GM18511 (cell line): ENCODE results near the gene PIEZO1.

Experiments
- ATAC-seq: cut with Tn5 transposase; IDR thresholded peaks from one replicate; pipeline ENCODE4 v1.9.1; 2021; ENCODE audit warnings: mild to moderate bottlenecking, moderate library complexity; ENCODE audit not compliant: unreplicated experiment

Gene PIEZO1

DNA sequence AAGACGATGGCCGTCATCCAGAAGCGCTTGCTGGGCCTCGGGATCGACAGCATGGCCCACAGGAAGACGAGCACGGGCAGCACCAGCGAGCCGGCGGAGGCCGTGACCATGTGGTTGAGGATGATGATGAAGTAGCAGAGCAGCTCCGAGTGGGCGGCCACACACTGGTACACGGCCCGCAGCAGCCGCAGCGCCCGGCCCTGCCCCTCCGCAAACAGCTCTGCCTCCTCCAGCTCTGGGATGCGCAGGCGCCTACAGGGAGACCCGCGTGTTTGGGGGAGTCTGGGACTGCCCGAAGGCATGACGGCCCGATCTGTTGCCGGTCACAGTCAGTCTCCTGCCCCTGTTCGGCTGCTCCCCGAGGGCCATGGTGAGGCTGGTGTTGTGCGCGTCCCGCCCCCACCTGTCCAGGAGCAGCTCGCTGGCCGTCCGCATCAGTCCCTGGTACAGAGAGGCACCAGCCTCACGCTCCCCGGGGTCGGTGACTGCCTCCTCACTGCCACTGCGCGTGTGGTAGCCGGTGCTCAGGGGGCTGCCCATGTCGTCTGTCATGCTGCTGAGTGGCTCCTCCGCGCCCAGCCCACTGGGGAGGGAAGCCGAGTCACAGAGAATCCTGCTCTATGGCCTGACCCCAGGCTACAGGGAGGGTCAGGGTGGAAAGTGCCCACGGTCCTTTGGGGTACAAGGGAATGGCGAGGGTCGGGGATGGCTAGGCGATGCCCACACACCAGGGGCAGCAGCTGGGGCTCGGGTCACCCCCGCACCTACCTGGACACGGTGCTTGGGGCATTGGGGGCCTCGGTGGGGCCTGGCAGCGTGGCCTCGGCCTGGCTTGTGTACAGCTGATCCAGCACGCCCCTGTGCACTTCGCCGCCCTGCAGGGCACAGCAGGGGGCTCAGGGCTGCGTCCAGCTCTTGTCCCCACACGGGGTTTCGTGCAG, 62.9 kb downstream of the PIEZO1 start:
- no peak for ATAC-seq

DNA sequence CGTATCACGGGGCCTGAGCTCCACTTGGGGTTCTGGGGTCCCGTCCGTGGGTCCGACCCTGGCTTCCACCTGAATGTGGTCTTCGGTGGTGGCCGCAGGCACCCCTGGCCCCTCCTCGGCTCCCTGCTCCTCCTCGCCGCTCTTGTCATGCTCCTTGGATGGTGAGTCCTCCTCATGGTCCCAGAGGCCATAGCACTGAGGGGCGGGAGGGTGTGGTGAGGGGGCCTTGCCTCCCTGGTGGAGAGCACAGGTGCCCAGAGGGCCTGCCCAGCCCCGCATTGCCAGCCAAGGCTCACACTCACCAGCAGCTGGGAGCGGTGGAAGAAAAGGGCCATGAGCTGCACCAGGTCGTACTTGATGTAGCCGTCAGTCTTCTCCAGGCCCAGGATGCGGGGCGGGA, 63.8 kb downstream of the PIEZO1 start:
- ATAC-seq, result no peak

DNA sequence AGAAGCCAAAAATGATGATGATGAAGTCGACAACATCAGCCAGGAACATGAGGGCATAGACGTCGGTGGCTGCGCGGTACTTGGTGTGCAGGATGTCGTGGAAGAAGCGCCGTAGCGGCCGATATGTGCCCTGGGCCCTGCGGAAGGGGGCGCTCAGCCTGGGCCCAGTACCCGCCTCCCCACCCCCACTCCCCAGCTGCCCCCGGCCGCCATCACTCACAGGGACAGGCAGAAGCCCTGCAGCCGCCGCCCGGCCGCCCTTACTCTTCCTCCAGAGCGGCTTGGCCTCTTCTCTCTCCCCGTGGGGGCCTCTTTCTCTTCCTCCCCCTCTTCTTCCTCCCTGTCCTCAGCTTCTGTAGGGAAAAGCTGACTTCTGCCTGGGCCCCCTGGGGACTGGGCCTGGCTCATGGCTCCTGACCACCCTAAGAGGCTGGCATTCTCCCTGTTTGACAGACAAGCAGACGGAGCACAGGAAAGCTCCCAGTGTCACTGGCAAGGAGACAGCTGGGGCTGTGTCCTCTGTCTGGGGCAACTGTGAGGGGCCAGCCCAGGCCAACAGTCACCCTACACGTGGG, 64.5 kb downstream of the PIEZO1 start:
- no peak for ATAC-seq

DNA sequence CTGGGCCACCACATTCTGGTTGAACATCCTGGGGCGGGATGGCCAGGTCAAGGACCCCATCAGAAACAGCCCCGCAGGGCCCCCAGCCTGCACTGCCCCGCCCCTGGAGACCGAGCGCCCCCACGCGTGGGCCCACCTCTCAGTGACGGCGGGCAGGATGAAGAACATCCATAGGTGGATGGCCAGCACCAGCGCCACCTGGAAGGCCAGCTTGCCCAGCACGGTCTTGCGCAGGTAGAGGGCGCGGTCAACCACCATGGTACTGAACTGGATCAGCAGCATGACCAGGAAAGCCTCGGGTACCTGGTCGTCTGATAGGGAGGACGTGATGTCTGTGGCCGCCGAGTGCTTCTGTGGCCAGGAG, 65.1 kb downstream of the PIEZO1 start:
- ATAC-seq, result no peak

DNA sequence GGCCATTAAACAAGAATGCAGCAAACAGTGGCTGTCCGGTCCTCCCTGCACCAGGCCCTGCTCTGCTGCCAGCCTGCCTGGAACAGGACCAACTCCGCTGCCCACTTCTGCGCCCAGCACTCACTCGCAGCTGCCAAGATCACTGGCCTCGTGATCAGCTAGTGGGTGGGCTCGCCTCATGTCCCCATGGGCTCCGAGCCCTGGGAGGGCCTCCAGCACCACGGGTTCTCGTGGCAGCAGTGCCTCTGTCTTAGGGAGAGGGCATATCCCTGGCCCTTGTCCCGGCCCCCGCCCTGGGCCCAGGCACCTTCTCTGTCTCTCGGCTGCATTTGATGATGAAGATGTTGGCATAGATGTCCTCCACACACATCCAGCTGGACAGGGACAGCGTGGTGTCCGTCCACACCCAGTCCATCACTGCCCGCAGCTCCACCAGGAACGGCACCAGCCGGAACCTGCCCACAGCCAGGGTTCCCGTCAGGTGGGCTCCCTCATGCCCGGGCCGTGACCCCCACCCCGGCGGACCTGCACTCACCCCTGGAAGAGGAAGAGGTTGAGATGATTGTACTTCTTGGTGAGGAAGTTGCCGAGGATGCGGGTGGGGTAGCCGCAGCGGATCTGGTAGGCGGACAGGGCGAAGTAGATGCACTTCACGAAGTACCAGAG, 65.6 kb downstream of the PIEZO1 start:
- no peak for ATAC-seq

DNA sequence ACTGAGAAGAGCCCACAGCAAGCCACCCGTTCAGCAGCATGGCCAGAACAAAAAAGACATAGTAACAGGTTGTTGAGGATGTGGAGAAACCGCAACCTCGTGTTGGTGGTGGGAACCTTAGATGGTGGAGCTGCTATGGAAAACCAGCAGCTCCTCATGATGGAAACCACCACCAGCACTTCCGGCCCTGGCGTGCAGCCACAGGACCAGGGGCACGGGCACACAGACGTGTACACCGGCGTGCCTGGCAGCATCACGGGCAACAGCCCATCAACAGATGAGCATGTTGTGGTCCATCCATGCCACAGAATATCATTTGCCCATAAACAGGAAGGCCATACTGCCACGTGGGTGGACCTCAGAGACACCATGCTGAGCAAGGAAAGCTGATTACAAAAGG, 66.8 kb downstream of the PIEZO1 start:
- ATAC-seq, result no peak

DNA sequence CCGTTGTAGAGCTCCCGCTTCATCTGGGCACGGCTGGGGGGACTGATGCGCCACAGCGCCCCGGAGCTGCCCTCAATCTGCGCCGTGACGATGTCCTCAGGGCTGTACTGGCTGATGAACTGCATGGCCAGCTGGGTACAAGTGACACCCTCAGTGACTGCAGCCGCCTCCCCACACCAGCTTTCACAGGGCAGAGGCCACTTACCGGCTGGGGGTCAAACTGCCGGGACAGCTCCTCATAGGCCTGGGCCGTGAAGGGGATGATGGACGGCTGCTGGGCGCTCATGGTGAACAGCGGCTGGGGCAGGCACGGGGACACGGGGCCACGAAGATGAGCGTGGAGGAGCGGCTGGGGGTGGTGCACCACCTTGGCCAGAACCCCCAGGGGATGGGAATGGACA, 68.4 kb downstream of the PIEZO1 start:
- no peak for ATAC-seq

DNA sequence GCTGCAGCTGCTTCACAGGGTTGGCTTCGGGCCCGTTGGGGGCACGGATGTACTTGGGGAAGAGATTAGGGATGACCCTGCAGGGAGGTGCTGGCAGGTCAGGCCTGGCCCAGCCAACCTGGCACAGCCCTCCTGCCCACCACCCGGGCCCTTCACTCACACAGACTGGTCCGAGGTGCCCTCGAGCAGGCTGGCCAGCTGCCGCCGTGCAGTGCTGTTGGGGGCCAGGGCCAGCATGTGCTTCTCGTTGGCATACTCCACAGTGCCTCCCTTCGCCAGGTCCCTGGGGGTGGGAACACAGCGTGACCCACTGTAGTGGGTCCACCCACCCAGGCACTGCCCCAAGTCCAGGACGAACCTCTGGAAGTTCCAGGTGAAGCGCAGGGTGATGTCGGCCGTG, 68.8 kb downstream of the PIEZO1 start:
- no peak for ATAC-seq

DNA sequence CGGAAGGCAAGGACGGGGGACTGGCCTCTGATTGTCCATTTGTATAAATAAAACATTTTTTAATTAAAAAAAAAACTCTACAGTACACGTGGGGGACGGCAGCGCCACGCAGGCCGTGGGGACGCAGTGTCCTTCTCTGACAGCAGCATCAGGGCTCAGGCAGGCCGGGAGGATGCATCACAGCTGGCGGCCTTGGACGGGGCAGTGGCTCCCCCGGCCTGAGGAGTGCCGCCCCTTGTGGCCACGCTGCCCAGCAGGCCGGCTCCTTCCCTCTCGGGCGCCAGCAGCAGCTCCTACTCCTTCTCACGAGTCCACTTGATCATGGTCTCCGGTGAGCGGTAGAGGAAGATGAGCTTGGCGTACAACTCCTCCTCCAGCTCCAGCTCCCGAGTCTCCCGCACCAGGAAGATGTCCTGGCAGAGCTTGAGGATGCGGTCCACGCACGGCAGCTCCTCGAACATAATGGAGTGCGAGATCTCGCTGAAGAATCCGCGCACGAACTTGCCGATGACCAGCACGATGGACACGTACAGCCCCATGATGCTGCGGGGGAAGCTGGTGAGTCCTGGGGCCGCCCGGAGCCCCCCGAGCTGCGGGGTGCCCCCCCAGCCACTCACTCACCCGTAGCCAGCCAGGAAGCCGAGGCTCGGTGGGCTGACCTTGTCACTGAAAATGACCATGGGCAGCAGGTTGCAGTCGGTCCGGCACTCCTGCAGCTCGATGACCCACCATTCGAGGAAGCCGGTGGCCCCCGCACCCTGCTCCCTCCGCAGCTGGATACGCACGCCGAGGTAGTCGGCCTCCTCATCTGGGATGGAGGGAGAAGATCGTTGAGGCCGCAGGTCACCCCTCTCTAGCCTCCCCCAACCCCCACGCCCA, 69.5 kb downstream of the PIEZO1 start:
- ATAC-seq, result no peak

DNA sequence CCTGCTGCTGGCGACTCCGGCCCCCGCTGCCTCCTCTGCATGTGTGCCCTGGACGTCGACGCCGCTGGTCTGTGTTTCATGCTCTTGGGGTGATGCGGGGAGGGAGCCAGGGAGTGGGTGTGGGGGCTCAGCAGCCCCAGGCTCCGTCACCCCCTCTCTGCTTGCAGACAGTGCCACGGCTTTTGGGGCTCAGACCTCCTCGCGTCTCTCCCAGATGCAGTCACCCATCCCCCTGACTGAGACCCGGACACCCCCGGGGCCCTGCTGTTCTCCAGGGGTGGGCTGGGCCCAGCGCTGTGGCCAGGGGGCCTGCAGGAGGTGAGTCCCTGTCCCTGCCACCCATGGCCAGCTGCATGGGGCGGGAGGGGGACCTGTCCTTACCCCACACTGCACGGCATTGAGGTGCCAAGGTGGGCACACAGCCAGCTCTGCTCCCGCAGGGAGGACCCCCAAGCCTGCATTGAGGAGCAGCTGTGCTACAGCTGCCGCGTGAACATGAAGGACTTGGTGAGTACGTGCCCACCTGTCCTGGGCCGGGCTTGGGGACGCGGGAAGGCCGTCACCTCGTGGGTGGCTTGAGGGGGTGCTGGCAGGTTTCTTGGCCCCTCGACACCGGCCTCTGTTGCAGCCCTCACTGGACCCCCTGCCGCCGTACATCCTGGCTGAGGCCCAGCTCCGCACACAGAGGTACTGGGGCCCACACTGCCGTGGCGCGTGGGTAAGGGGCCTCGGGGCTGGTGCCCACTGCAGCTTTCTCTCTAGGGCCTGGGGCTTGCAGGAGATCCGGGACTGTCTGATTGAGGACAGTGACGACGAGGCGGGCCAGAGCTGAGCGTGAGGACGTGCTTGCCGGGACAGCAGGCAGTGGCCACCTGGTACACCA, 70.4 kb downstream of the PIEZO1 start:
- ATAC-seq, result no peak

DNA sequence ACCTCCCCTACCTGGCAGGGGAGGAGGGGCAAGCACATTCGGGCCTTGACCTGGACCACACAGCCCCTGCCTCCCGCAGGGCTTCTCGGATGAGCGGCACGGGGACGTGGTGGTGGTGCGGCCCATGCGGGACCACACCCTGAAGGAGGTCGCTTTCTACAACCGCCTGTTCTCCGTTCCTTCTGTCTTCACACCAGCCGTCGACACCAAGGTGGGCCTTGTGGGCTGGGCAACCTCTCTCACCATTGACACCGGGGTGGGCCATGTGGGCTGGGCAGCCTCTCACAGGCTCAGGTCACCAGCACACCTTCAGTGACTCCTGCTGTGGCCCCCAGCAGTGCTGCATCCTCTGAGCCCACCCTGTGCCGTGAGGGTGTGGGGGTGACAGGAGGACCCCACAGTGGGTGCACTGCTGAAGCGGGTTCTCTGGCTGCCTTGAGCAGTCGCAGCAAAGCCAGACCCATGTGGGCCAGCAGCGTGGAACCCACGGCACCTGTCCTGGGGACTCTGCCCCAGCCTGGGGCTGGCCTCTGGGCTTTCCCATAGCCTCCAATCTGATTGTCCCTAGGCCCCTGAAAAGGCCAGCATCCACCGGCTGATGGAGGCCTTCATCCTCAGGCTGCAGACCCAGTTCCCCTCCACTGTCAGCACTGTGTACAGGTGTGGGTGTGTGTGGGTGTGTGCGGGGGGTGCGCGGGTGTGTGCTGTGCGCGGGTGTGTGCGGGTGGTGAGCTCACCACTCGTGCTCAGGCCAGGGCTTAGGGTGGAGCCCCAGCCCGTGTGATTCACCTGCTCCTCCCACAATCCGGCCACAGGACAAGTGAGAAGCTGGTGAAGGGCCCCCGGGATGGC, 71.2 kb downstream of the PIEZO1 start:
- ATAC-seq, result no peak

DNA sequence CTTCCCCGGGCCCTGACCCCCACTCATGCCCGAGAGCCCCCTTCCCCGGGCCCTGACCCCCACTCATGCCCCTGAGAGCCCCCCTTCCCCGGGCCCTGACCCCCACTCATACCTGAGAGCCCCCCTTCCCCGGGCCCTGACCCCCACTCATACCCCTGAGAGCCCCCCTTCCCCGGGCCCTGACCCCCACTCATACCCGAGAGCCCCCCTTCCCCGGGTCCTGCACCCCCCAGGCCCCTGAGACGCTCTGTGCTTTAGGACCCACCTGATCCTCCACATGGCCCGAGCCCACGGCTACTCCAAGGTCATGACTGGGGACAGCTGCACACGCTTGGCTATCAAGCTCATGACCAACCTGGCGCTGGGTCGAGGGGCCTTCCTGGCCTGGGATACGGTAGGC, 72.0 kb downstream of the PIEZO1 start:
- ATAC-seq, result no peak

DNA sequence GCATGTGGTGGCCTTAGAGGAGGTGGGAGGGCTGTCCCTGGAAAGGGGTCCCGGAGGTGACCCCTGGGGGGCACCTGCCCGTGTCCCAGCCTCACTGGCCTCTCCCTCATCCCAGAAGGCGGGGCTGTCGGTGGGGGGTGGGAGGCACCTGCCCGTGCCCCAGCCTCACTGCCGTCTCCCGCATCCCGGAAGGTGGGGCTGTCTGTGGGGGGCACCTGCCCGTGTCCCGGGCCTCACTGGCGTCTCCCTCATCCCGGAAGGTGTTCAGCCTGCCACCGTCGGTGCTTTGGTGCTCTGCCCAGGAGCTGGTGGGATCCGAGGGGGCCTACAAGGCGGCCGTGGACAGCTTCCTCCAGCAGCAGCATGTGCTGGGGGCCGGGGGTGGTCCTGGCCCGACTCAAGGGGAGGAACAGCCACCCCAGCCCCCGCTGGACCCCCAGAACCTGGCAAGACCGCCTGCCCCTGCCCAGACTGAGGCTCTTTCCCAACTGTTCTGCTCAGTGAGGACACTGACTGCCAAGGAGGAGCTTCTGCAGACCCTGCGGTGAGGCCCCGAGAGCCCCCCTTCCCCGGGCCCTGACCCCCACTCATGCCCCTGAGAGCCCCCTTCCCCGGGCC, 72.5 kb downstream of the PIEZO1 start:
- ATAC-seq, result no peak

DNA sequence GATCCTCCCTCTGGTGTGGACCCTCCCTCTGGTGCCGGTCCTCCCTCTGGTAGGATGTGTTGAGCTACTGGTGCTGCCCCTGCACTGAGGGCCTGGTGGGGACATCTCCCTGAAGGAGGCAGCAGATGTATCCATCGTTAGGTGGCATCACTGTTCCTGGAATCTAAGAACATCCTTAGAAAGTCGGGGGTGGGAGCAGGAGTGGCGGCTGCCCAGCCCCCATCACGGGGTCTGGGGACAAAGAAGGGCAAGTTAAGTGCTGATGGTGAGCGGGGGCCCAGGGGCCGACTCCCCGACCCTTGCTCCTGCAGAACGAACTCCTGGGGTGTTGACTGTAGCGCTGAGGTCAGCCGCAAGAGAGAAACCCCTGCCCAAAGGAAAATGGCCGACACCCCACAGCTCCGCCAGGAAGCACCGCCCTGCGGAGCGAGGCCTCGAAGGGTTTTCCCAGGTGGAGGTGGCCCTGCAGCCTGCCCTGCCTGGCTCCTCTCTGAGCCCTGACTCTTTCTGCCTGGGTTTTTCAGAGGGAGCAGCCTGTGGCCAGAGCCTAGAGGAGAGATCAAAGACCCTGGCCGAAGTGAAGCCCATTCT, 73.2 kb downstream of the PIEZO1 start:
- ATAC-seq, result no peak

DNA sequence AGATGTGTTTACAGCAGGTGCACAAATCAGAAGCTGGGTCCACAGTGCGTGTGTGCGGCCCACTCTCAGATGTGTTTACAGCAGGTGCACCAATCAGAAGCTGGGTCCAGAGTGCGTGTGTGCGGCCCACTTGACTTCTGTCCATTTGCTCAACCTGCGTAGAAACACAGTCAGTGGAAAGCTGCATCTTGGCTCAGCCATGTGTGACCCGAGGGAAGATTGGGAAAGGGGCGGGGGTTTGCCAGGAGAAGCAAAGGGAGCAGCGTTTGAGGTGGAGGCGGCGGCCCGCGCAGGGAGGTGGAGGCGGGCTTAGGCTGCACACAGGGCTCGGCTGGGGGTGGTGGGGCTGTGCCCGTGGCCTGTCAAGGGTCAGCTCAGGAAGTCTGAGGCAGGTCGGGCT, 74.5 kb downstream of the PIEZO1 start:
- ATAC-seq, result no peak

DNA sequence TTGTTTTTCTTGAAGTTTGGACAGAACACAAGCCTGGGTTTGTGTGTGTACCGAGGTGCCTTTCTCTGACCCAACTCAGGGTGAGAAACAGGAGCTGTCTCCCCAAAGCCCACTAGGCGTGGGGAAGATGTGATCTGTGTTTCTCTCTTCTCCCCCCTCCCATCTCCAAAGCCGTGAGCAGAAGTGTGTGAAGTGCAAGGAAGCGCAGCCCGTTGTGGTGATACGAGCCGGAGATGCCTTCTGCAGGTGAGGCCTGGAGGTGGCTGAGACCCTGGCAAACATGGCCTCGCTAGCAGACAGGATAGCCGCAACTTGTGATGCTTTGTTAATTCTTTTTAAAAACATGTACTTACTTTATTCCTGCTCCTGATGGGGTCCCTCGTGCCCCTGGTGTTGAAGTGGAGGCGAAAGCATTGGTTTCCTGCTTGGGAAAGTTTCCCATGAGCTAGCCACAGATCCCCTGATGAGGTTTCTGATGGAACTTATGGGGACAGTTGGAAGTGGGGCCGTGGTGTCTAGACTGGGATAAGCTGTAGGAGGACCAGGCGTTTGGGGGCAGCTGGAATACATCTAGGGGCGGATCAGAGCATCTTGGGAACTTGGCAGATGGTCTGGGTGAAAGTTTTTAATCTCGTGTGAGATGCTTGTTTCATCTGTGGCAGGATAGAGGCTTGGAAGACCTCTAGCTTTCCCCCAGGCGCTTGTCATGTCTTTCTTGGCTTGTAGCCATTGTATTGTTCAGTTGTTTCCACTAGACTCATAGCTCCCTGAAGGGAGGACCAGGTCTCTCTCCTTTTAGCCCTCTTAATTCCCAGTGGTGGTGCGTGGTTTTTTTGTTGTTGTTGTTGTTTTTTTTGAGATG, 77.8 kb downstream of the PIEZO1 start:
- no peak for ATAC-seq

DNA sequence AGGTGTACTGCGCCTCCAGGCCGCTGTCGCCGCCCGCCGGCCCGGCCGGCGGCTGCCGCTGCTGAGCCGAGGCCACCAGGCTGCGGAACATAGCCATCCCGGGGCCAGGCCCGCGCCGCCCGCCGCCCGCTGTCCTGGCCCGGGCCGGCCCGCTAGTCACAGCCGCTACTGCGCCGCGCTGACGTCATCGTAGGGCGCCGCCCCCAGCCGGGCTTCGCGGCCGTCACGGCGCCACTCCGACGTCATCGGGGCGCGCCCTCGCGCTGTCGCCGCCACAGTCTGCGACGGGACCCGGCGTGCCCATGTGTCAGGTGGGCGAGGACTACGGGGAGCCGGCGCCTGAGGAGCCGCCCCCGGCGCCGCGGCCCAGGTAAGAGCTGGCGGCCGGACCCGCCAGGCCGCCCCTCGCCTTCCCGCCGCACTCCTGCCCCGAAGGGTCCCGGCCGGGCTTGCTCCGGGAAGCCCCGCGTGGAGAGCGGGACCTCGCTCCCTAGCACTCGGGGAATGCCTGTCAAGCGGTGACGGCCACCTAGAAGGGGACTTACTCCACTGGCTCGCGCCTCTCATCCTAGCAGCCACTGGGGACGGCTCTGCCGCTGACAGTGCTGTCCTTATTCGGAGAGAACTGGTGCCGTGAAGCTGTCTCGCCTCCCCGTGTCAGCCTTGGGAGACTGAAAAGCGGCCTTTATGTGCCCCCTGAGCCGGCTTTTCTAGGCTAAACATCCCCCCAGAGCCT, 78.6 kb downstream of the PIEZO1 start, which contains the start of the genes CTU2 and RNF166:
Gene CTU2, plus strand, starts transcription at position 275 of the 736 bp plus-strand sequence. Its CDS starts 28 bp downstream, at position 303.
Gene RNF166, minus strand, starts transcription at position 180 of the 736 bp plus-strand sequence. Its CDS starts 83 bp downstream, at position 97.
- ATAC-seq, result peak; percentile 65
